H9 (cell line): ENCODE measurements around the gene C16orf92. TPM values are rescaled to one million over a fixed set of nuclear protein-coding genes. Genes with fewer than 3 reads are reported as not detected.

ENCODE experiments used
- DNase-seq: peaks from one replicate; pipeline ENCODE4 v3.0.0-alpha.2; 2017
- H2AFZ ChIP-seq: one replicate; pipeline ENCODE4 v1.6.1; 2013; ENCODE audit warnings: mild to moderate bottlenecking, low read length, control low read depth, moderate library complexity
- H2AK5ac ChIP-seq: 2 replicates; pipeline ENCODE4 v1.6.1; 2013; ENCODE audit warnings: low read length, control low read depth, mixed read lengths; ENCODE audit not compliant: insufficient read length
- H2BK120ac ChIP-seq: one replicate; pipeline ENCODE4 v1.6.1; 2013; ENCODE audit warnings: low read depth, mild to moderate bottlenecking, low read length, control low read depth, inconsistent platforms; ENCODE audit not compliant: poor library complexity, severe bottlenecking
- H2BK12ac ChIP-seq: 2 replicates; pipeline ENCODE4 v1.6.1; 2013; ENCODE audit warnings: low read length, control low read depth, mixed read lengths, low read depth; ENCODE audit not compliant: insufficient read length
- H2BK15ac ChIP-seq: 2 replicates; pipeline ENCODE4 v1.6.1; 2013; ENCODE audit warnings: low read depth, low read length, control low read depth
- H2BK20ac ChIP-seq: one replicate; pipeline ENCODE4 v1.6.1; 2013; ENCODE audit warnings: low read depth, mild to moderate bottlenecking, low read length, control low read depth, inconsistent platforms; ENCODE audit not compliant: poor library complexity, severe bottlenecking
- H2BK5ac ChIP-seq: 2 replicates; pipeline ENCODE4 v1.6.1; 2013; ENCODE audit warnings: low read length, control low read depth, mixed read lengths; ENCODE audit not compliant: insufficient read length
- H3K14ac ChIP-seq: 2 replicates; pipeline ENCODE4 v1.6.1; 2013; ENCODE audit warnings: low read length, control low read depth; ENCODE audit not compliant: insufficient read depth
- H3K18ac ChIP-seq: 2 replicates; pipeline ENCODE4 v1.6.1; 2013; ENCODE audit warnings: low read depth, mild to moderate bottlenecking, mixed read lengths, low read length, control low read depth; ENCODE audit not compliant: insufficient read length
- H3K23ac ChIP-seq: 2 replicates; pipeline ENCODE4 v1.6.1; 2013; ENCODE audit warnings: low read length, control low read depth, mixed read lengths, low read depth; ENCODE audit not compliant: insufficient read length
- H3K23me2 ChIP-seq: 2 replicates; pipeline ENCODE4 v1.6.1; 2013; ENCODE audit warnings: low read depth, mild to moderate bottlenecking, mixed read lengths, low read length, control low read depth; ENCODE audit not compliant: insufficient read length, poor library complexity, severe bottlenecking
- H3K27ac ChIP-seq: 2 replicates; pipeline ENCODE4 v1.5.1; 2013; ENCODE audit warnings: low read length, control low read depth, mixed read lengths, low read depth; ENCODE audit not compliant: insufficient read length
- H3K27me3 ChIP-seq: 2 replicates; pipeline ENCODE4 v1.6.1; 2013; ENCODE audit warnings: low read length, control low read depth, inconsistent platforms; ENCODE audit not compliant: insufficient read depth
- H3K4ac ChIP-seq: 2 replicates; pipeline ENCODE4 v1.6.1; 2013; ENCODE audit warnings: low read depth, mild to moderate bottlenecking, control low read depth, inconsistent platforms, low read length, moderate library complexity
- H3K4me1 ChIP-seq: 2 replicates; pipeline ENCODE4 v1.6.1; 2013; ENCODE audit warnings: low read length, control low read depth, inconsistent platforms; ENCODE audit not compliant: insufficient read depth
- H3K4me2 ChIP-seq: 2 replicates; pipeline ENCODE4 v1.6.1; 2013; ENCODE audit warnings: low read length, control low read depth, mixed read lengths; ENCODE audit not compliant: insufficient read length, insufficient read depth
- H3K56ac ChIP-seq: 2 replicates; pipeline ENCODE4 v1.6.1; 2013; ENCODE audit warnings: low read depth, mild to moderate bottlenecking, mixed read lengths, low read length, control low read depth; ENCODE audit not compliant: insufficient read length
- H3K79me1 ChIP-seq: 2 replicates; pipeline ENCODE4 v1.6.1; 2013; ENCODE audit warnings: low read depth, mild to moderate bottlenecking, moderate library complexity, low read length, control low read depth, inconsistent platforms; ENCODE audit not compliant: insufficient read depth, poor library complexity, severe bottlenecking
- H3K79me2 ChIP-seq: 2 replicates; pipeline ENCODE4 v1.6.1; 2013; ENCODE audit warnings: low read length, control low read depth, inconsistent platforms; ENCODE audit not compliant: insufficient read depth
- H3K9ac ChIP-seq: 2 replicates; pipeline ENCODE4 v1.6.1; 2013; ENCODE audit warnings: low read length, control low read depth, mixed read lengths; ENCODE audit not compliant: insufficient read length; ENCODE audit errors: extremely low read depth
- H3K9me3 ChIP-seq: one replicate; pipeline ENCODE4 v1.6.1; 2013; ENCODE audit warnings: low read depth, low read length, inconsistent platforms; ENCODE audit not compliant: control insufficient read depth
- H3T11ph ChIP-seq: one replicate; pipeline ENCODE4 v1.6.1; 2013; ENCODE audit warnings: mild to moderate bottlenecking, low read length, control low read depth, inconsistent platforms
- H4K20me1 ChIP-seq: one replicate; pipeline ENCODE4 v1.6.1; 2013; ENCODE audit not compliant: control insufficient read depth, insufficient read length, insufficient read depth
- H4K5ac ChIP-seq: 2 replicates; pipeline ENCODE4 v1.6.1; 2013; ENCODE audit warnings: low read depth, mild to moderate bottlenecking, mixed read lengths, low read length, control low read depth; ENCODE audit not compliant: insufficient read length
- H4K8ac ChIP-seq: replicated peaks from 2 replicates; pipeline ENCODE4 v1.6.1; 2013; ENCODE audit warnings: low read length, control low read depth, mixed read lengths, low read depth; ENCODE audit not compliant: insufficient read length
- H4K91ac ChIP-seq: 2 replicates; pipeline ENCODE4 v1.6.1; 2013; ENCODE audit warnings: low read depth, mild to moderate bottlenecking, moderate library complexity, mixed read lengths, low read length, control low read depth; ENCODE audit not compliant: insufficient read length
- H3K27ac Mint-ChIP-seq, 3 experiments: 2 replicates in 2 of 3; 3 replicates in 1 of 3; pipeline ENCODE4 v1.8.0; 2020 to 2021; ENCODE audit warnings: mixed read lengths in 3 of 3, mild to moderate bottlenecking in 1 of 3, moderate library complexity in 1 of 3
- H3K27me3 Mint-ChIP-seq: 2 replicates; pipeline ENCODE4 v1.8.0; 2021; ENCODE audit warnings: low read depth, mild to moderate bottlenecking, moderate library complexity, mixed read lengths
- H3K36me3 Mint-ChIP-seq, 3 experiments: 2 replicates in 2 of 3; 3 replicates in 1 of 3; pipeline ENCODE4 v1.8.0; 2020 to 2021; ENCODE audit warnings: low read depth in 3 of 3, mixed read lengths in 3 of 3; ENCODE audit not compliant: insufficient read depth in 1 of 3
- H3K4me1 Mint-ChIP-seq, 2 experiments: 2 replicates each; pipeline ENCODE4 v1.8.0; 2020; ENCODE audit warnings: mixed read lengths in 2 of 2
- H3K4me3 Mint-ChIP-seq, 2 experiments: 2 replicates in 1 of 2; 3 replicates in 1 of 2; pipeline ENCODE4 v1.8.0; 2020 to 2021; ENCODE audit warnings: mild to moderate bottlenecking in 2 of 2, mixed read lengths in 2 of 2, moderate library complexity in 1 of 2
- H3K9me3 Mint-ChIP-seq, 2 experiments: 2 replicates in 1 of 2; 3 replicates in 1 of 2; pipeline ENCODE4 v1.8.0; 2020; ENCODE audit warnings: mild to moderate bottlenecking in 2 of 2, mixed read lengths in 2 of 2, moderate library complexity in 1 of 2
- WGBS: extraction: QIAGEN DNeasy Blood & Tissue Kit; methylation state at CpG from one replicate; pipeline ENCODE4 v1.1.7; 2013; ENCODE audit warnings: missing lambda C conversion rate, low lambda C conversion rate, mixed read lengths; ENCODE audit not compliant: insufficient read length; ENCODE audit errors: extremely low coverage; 5-methylcytosine and 5-hydroxymethylcytosine counted together
- total RNA-seq: library from RNA; stranded (reverse); gene quantifications from 2 replicates; pipeline ENCODE4 v1.2.1, GENCODE V29; 2021
- TF ChIP-seq, protein P1 (sequence below): fragments of 200-600 bp; sonication (generic); conservative IDR thresholded peaks from 3 replicates; pipeline ENCODE4 v1.8.0; 2021; ENCODE audit warnings: antibody characterized with exemption, mild to moderate bottlenecking

C16orf92 gene
- total RNA-seq, 1 experiment from 2014 or later, result not detected

DNA sequence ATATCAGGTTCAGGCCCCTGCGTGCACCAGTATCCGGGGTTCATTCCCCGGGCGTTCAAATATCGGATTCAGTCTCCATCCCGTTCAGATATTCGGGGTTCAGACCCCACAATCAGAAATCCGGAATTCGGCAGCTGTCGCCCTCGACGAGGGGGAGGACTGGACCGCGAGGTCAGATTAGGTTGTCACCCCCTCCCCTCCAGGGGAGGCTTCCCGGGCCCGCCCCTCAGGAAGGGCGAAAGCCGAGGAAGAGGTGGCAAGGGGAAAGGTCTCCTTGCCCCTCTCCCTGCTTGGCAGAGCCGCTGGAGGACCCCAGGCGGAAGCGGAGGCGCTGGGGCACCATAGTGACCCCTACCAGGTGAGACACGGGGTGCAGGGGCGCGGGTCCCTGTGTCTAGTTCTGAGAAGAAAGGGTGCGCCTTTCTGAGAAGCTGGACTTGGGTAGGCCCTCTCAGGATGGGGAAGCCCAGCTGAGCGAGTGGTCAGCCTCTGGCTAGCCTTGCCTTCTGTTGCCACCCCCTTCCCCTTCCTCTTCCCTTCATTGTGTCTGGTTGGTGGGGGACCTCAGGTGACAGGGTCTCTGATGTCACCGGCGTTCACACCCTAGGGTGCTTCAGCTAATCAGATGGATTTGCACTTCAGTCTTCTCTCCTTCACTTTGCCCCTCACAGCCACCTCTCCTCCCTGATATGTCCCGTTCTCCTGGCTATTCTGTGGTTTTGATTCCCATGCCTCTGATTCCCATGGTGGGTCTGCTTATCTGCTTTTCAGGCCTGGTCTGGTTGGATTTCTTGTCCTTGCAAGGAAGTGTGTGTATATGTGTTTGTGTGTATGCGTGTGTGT is 48.5 kb upstream of the C16orf92 start:
- Mint-ChIP-seq H3K4me3 (peak overlapping the region; percentile 95 to 96), H3K27me3 (peaks cover 16% of the 10 kb centered on the region), H3K27ac (peak overlapping the region in 2 of 3 experiments; percentile 44 to 83; a peak in 4 of 7 replicates), H3K4me1 (peaks cover 29% of the 10 kb centered on the region in 2 experiments), H3K9me3 (peaks cover 14 to 16% of the 10 kb centered on the region in 2 experiments), H3K36me3 (peaks cover 36 to 50% (median 47%) of the 10 kb centered on the region in 3 experiments)
- Histone ChIP-seq H3K79me2 (peaks cover 5% of the 10 kb centered on the region; the same call in 1 of the 2 replicates), H2BK20ac (no peak overlapping the region), H2AK5ac (no peak overlapping the region), H4K20me1 (no peaks in the 10 kb centered on the region), H3K56ac (no peak overlapping the region), H2AFZ (no peak overlapping the region), H3K4me1 (peaks cover 3% of the 10 kb centered on the region; the same call in 1 of the 2 replicates), H3T11ph (no peak overlapping the region), H3K14ac (no peak overlapping the region; the same call in 1 of the 2 replicates), H2BK12ac (no peak overlapping the region), H2BK120ac (no peak overlapping the region), H4K5ac (no peak overlapping the region), H3K9me3 (peaks cover 7% of the 10 kb centered on the region), H4K91ac (no peak overlapping the region), H3K23ac (no peak overlapping the region), H4K8ac (no peak overlapping the region), H2BK5ac (no peak overlapping the region), H3K9ac (peak overlapping the region; percentile 49), H2BK15ac (no peak overlapping the region), H3K27ac (no peak overlapping the region), H3K4me2 (peak overlapping the region; percentile 84), H3K27me3 (peaks cover 3% of the 10 kb centered on the region; the same call in 1 of the 2 replicates), H3K18ac (no peak overlapping the region), H3K79me1 (peaks cover 7% of the 10 kb centered on the region), H3K4ac (no peak overlapping the region), H3K23me2 (peaks cover 14% of the 10 kb centered on the region)
- TF ChIP-seq, protein P1, sequence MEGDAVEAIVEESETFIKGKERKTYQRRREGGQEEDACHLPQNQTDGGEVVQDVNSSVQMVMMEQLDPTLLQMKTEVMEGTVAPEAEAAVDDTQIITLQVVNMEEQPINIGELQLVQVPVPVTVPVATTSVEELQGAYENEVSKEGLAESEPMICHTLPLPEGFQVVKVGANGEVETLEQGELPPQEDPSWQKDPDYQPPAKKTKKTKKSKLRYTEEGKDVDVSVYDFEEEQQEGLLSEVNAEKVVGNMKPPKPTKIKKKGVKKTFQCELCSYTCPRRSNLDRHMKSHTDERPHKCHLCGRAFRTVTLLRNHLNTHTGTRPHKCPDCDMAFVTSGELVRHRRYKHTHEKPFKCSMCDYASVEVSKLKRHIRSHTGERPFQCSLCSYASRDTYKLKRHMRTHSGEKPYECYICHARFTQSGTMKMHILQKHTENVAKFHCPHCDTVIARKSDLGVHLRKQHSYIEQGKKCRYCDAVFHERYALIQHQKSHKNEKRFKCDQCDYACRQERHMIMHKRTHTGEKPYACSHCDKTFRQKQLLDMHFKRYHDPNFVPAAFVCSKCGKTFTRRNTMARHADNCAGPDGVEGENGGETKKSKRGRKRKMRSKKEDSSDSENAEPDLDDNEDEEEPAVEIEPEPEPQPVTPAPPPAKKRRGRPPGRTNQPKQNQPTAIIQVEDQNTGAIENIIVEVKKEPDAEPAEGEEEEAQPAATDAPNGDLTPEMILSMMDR, result no peak
- WGBS, result no CpG with 5 or more reads among the region's 31 CpGs
- DNase-seq, result no peak
